M059J (cell line): ENCODE results near the gene VCP. TPM values are rescaled to one million over a fixed set of nuclear protein-coding genes. Genes with fewer than 3 reads are reported as not detected.
A peak's percentile ranks its signal among the peaks of the same experiment; 100 is the strongest.

Source experiments
- DNase-seq: peaks from one replicate; pipeline ENCODE4 v3.0.0-alpha.2; 2012; ENCODE audit warnings: low read depth
- total RNA-seq: library from RNA; depleted of rRNA; stranded (reverse); fragments of >200 nt; shearing (Covaris generic); gene quantifications from 2 replicates; pipeline ENCODE4 v1.2.3, GENCODE V29; 2014; rRNA removed

VCP gene
- total RNA-seq, result 269 and 438 TPM in 2 replicates

GRCh38 chr9:35072461-35073278 lies at the start of gene VCP:
Gene VCP, minus strand, starts transcription at chr9:35072625. Its CDS starts 272 bp downstream, at chr9:35072353.
- DNase-seq, result peak; percentile 99

- peak; percentile 95 for DNase-seq
Observed at GRCh38 chr9:35116898-35117551, 44.6 kb upstream of the VCP start.

GRCh38 chr9:35116539-35116897 lies 44.1 kb upstream of the VCP start:
- no peak for DNase-seq

GRCh38 chr9:35115680-35116538 lies 43.5 kb upstream of the VCP start, which contains the start of gene ATOSB:
Gene ATOSB, minus strand, starts transcription at chr9:35115862. Its CDS starts 7,588 bp downstream, at chr9:35108274.
- DNase-seq, result peak; percentile 98

GRCh38 chr9:35114840-35115628 lies 42.6 kb upstream of the VCP start:
- DNase-seq, result peak; percentile 80

GRCh38 chr9:35114113-35114839 lies 41.9 kb upstream of the VCP start:
- peak; percentile 99 for DNase-seq

GRCh38 chr9:35112257-35113020 lies 40.0 kb upstream of the VCP start:
- DNase-seq, result peak; percentile 81

GRCh38 chr9:35111001-35111933 lies 38.8 kb upstream of the VCP start:
- DNase-seq, result peak; percentile 98

- DNase-seq, result peak; percentile 87
Observed at GRCh38 chr9:35110327-35110761, 37.9 kb upstream of the VCP start.

GRCh38 chr9:35108946-35109575 lies 36.6 kb upstream of the VCP start:
- no peak for DNase-seq

- no peak for DNase-seq
Observed at GRCh38 chr9:35108461-35108860, 36.0 kb upstream of the VCP start.

GRCh38 chr9:35107297-35108290 lies 35.2 kb upstream of the VCP start:
- no peak for DNase-seq

GRCh38 chr9:35106343-35106730 lies 33.9 kb upstream of the VCP start:
- no peak for DNase-seq

- DNase-seq, result no peak
Observed at GRCh38 chr9:35105571-35106342, 33.3 kb upstream of the VCP start.

- no peak for DNase-seq
Observed at GRCh38 chr9:35105126-35105525, 32.7 kb upstream of the VCP start.

GRCh38 chr9:35104586-35104985 lies 32.2 kb upstream of the VCP start:
- no peak for DNase-seq
